HG02642 (cell line): ENCODE results near the gene MRPL3.
"Not testable (repeated sequence)": the region's sequence is repeated elsewhere in the genome, so short reads cannot be mapped to it uniquely, and the experiment has no call there.

Experiments used
- ATAC-seq: cut with Tn5 transposase; IDR thresholded peaks from one replicate; pipeline ENCODE4 v1.9.1; 2021; ENCODE audit warnings: mild to moderate bottlenecking; ENCODE audit not compliant: unreplicated experiment, poor library complexity

The MRPL3 gene

DNA sequence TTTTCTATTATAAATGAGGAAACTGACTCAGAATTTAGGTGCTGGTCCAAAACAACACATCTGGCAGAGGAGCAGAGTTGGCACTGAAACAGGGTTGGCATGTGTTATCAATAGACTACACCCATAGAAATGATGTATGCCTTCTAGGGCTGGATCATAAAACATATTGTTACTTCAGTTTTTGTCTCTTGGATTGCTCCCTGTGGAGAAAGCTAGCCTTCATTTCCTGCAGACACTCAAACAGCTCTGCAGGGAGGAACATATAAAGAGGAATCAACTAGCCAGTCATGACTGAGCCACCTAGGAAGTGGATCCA, 507 bp upstream of the MRPL3 start:
- peak; percentile 2 for ATAC-seq

GRCh38 chr3:131501949-131502348, 822 bp downstream of the MRPL3 start:
- no peak for ATAC-seq

DNA sequence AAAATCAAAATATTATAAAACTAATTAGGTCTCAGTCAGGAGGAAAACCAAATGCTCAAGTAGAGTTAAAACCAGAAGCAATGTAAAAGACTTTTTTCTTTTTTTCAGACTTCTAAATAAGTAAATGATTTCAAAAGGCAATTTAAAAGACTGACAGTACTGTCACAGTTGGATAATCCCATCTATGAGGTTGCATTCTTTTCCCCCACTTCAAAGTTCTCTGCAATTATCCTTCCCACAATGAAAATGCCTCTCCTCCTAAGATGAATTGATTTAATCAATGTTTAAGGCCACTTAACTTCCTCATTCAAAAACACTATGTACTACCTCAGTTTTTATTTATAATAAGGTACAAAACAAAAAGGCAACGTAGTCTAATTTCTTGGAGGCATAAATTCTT, 8.1 kb downstream of the MRPL3 start:
- ATAC-seq = no peak

DNA sequence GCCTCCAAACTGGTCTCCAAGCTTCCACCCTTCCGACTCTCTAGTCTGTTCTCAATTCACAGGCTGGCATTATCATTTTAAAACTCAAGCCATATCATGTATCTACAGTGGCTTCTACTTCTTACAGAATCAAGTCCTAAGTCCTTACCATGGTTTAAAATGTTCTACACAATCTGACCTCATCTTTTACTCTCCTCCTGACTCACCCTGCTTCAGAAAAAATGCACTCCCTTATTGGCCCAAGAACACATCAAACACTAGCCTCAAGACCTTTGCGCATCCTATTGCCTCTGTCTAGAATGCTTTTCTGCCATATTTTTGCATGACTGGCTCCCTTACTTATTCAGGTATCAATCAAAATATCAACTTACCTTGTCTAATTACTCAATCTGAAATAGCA, 11.0 kb downstream of the MRPL3 start:
- ATAC-seq = no peak

DNA sequence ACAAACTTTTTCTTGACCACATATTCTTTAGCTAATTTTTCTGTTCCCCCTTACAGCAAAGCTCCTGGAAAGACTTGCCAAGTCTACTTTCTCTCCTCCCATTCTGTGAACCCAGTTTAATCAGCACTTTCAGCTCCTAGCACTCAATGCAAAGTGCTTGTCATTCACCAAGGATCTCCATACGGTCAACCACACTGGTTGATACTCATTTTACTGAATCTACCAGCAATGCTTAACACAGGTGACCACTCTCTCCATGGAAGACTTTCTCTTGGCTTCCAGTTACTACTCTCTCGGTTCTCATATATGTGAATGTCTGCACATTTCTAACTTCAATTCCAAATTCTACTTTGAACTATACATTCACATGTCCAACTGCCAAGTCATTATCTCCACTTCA, 11.7 kb downstream of the MRPL3 start:
- no peak for ATAC-seq

DNA sequence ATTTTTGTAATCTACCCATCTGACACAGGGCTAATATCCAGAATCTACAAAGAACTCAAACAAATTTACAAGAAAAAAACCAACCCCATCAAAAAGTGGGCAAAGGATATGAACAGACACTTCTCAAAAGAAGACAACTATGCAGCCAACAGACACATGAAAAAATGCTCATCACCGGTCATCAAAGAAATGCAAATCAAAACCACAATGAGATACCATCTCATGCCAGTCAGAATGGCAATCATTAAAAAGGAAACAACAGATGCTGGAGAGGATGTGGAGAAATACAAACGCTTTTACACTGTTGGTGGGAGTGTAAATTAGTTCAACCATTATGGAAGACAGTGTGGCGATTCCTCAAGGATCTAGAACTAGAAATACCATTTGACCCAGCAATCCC, 16.2 kb downstream of the MRPL3 start:
- ATAC-seq = not testable (repeated sequence)

- ATAC-seq = no peak
Observed at GRCh38 chr3:131485119-131485518, 17.7 kb downstream of the MRPL3 start.

GRCh38 chr3:131484496-131485111, 18.2 kb downstream of the MRPL3 start:
- no peak for ATAC-seq

DNA sequence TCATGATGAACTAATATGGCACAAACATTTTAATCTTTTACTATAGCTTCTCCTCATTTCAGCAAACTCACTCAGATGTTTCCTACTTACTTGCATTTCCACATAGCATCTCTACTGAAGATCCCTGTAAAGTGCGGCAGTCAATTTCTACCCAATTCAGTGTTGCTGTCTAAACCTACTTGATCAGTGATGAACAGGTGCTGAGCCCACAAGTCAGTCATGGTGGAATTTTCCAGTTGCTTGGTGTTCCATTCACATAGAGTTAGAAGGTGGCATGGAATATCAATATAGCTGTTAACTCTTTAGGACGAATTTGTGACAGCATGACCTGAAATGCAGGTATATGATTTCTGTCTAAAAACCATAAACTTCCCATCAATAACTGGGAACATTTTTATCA, 22.7 kb downstream of the MRPL3 start:
- no peak for ATAC-seq

GRCh38 chr3:131477813-131478212, 25.0 kb downstream of the MRPL3 start:
- ATAC-seq = no peak

DNA sequence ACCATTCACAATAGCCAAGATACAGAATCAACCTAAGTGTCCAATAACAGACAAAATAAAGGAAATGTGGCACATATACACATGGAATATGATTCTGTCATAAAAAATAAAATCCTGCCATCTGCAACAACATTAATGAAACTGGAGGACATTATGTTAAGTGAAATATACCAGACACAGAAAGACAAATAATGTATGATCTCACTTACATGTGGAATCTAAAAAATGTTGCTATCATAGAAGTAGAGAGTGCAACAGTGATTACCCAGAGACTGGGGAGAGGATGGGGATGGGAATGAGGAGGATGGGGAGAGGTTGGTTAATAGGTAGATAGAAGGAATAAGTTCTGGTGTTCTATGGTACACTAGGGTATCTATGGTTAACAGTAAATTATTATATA, 28.7 kb downstream of the MRPL3 start:
- no peak for ATAC-seq

DNA sequence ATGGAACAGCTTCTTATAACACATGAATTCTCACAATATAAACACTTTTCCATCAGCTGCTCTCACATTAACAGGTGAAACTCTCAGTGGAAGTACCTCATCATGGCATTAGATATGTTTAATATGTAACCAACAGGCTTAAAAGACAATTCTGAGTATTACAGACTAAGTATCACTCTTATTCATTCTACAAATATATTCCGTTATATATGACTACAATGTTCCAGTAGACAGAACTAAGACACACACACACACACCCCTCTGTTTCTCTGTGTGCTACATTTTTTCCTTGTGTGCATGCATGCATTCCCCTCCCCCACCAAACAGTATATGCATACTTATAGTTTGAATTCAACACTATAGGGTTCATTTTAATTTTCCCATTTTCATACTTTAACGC, 32.4 kb downstream of the MRPL3 start:
- ATAC-seq = no peak

DNA sequence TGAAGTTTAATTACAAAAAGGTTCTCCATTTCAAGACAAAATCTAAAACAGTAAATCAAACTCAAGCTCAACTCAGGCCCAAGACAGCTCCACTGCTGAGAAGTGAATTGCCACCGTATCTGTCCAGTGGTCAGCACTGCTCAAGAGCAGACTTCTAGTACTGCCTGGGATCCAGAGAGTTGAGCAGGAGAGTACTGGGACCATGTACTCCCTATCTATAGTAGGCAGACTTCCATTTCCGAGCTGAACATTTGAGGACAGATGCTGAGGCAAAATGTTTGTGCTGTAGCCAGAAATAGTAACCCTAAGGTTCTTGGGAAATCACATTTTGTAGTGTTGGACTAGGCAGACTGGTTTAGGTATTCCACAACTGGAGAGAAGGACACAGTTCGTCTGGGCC, 44.1 kb downstream of the MRPL3 start:
- ATAC-seq = no peak

DNA sequence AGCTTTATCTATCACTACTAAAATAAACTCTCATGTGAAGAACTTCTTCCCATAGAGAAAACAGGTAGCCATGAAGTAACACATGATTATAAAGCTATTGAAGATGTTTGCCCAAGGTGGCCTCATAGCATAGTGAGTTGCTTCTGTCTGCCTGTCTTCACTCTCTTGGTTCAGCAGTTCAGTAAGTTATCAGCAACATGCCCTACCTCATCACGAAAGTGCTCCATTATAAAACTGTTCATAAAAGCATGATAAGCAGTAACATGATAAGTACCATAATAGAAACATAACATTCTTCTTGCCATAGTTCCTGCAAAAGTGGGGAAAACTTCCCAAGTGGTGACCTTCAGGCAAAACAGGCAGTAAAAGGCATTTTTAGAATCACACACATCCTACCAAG, 45.6 kb downstream of the MRPL3 start:
- ATAC-seq = no peak

DNA sequence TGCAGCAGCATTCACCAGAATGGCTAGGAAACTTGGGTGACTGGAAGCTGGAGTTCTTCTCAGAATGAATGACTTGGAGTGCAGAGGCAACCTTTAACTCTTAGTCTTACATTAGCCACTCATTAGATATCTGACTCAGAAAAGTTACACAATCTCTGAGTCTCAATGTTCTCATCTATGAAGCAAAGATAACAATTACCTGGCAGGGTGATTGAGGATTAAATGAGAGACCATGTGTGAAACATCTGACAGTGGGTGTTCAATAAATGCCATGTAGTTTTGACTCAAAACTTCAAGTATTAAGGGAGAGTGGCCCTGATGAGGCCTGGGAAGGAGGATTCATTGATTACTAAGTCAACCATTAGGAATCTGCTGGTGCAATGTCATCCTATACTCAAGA, 48.3 kb downstream of the MRPL3 start:
- no peak for ATAC-seq

DNA sequence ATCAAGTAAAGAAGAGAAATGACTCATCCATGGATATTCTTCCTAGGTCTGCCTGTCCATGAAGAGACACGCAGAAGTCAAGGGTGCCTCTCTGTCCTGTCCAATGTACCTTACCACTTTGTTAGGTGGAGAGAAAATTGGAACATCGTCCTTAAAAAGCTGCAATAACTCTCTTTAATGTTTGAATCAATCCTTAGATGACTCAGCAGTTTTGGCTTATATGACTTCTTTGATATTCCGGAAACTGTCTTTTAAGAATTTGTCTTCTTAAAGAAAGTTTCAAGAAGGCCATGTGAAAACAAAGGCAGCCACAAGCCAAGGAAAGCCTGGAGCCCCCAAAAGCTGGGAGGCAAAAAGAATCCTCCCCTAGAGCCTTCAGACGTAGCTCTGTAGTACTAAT, 49.2 kb downstream of the MRPL3 start:
- ATAC-seq = no peak

GRCh38 chr3:131447349-131447748, 55.4 kb downstream of the MRPL3 start:
- ATAC-seq = no peak

DNA sequence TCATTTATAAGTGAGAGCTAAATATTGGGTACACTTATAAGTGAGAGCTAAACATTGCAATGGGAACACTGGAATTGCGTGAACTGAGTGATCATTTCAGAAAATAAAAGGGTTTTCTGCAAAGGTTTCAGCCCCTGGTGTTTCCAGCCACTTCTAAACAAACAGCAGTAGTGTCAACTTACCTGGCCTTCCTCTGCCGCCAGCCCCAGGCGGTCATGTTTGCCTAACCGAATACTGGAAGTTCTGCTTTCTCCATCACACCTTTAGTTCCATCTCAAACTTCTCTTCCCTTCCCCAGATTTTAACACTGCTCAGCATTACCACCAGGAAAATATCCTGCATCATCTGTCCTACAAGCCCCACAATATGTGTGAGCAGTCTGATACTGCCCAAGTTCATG, 58.6 kb downstream of the MRPL3 start:
- no peak for ATAC-seq

DNA sequence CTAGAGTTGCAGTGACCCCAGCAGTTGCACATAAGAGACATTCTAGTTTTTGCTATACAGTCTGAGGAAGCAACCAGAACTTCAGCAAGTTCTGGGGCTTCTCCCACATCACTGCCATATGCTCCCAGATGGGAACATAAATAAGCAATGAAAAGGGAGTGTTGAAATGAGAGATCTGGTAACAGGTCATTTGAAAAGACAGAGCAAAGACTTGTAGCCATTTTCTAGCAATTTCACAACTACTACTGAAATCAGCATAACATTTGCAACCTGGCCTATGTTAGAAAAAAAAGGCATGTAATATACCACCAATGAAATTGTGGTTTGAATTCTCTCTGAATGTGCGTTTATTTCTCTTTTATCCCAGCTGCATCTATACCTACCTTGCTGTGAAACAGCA, 63.7 kb downstream of the MRPL3 start:
- no peak for ATAC-seq

DNA sequence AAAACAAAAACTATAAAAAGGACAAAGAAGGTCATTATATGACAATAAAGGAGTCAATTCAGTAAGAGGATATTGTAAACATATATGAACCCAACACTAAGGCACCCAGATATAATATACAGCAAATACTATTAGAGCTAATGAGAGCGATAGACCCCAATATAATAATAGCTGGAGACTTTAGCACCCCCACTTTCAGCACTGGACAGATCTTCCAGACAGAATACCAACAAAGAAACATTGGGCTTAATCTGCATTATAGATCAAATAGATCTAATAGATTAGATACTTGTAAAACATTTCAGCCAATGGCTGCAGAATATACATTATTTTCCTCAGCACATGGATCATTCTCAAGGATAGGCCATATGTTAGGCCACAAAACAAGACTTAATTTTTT, 67.8 kb downstream of the MRPL3 start:
- no peak for ATAC-seq

DNA sequence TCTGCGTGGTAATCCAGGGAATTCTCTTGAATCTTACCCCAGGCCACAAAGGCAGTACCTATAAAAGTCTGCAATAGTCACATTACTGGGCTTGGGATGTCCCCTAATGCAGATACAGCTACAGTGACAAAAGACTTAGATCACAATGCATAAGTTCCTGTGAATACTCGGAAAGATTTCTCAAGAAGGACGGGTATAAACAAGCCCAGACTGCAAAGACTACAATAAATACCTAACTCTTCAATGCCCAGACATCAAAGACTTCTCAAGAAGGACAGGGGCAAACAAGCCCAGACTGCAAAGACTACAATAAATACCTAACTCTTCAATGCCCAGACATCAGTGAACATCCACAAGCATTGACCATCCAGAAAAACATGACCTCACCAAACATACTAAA, 70.3 kb downstream of the MRPL3 start:
- ATAC-seq = no peak

GRCh38 chr3:131431754-131432153, 71.0 kb downstream of the MRPL3 start:
- ATAC-seq = no peak

GRCh38 chr3:131427226-131427625, 75.5 kb downstream of the MRPL3 start:
- no peak for ATAC-seq
